Activated T-cell treated with anti-CD3 and anti-CD28 coated beads for 24 hours (primary cell): ENCODE results near the gene TMEM183A.
A peak's percentile ranks its signal among the peaks of the same experiment; 100 is the strongest.

Experiments
- DNase-seq: peaks from one replicate; pipeline ENCODE4 v3.0.0-alpha.2; 2020; ENCODE audit warnings: low read depth

Gene TMEM183A

GRCh38 chr1:203031467-203031866, 24.3 kb downstream of the TMEM183A start:
- no peak for DNase-seq

GRCh38 chr1:203033287-203033686, 26.1 kb downstream of the TMEM183A start:
- DNase-seq = no peak

- DNase-seq = no peak
These were observed 26.7 kb downstream of the TMEM183A start for GRCh38 chr1:203033917-203034316.

GRCh38 chr1:203034422-203035110, 27.4 kb downstream of the TMEM183A start:
- DNase-seq = no peak

GRCh38 chr1:203035111-203036000, 28.2 kb downstream of the TMEM183A start:
- no peak for DNase-seq

- DNase-seq = no peak
These were observed 29.0 kb downstream of the TMEM183A start for GRCh38 chr1:203036135-203036534.

GRCh38 chr1:203036537-203036936, 29.4 kb downstream of the TMEM183A start:
- no peak for DNase-seq

GRCh38 chr1:203037509-203038190, 30.5 kb downstream of the TMEM183A start:
- no peak for DNase-seq

GRCh38 chr1:203038217-203038741, 31.1 kb downstream of the TMEM183A start:
- DNase-seq = no peak

GRCh38 chr1:203038891-203039608, 31.9 kb downstream of the TMEM183A start:
- DNase-seq = peak; percentile 54

GRCh38 chr1:203039609-203040512, 32.7 kb downstream of the TMEM183A start:
- no peak for DNase-seq

- no peak for DNase-seq
These were observed 33.5 kb downstream of the TMEM183A start for GRCh38 chr1:203040513-203041275.

GRCh38 chr1:203041351-203041932, 34.3 kb downstream of the TMEM183A start:
- DNase-seq = no peak

GRCh38 chr1:203043830-203044545, 36.8 kb downstream of the TMEM183A start:
- DNase-seq = no peak

GRCh38 chr1:203044546-203045250, 37.5 kb downstream of the TMEM183A start:
- DNase-seq = no peak

GRCh38 chr1:203045336-203045735, 38.2 kb downstream of the TMEM183A start:
- no peak for DNase-seq

GRCh38 chr1:203045821-203046594, 38.8 kb downstream of the TMEM183A start:
- no peak for DNase-seq
